ENCODE results near the gene KANK4. TPM values are rescaled to one million over a fixed set of nuclear protein-coding genes. Genes with fewer than 3 reads are reported as not detected.

KANK4 gene
- polyA plus RNA-seq, 1 donor (not counting 4 experiments of a cell fraction or from before 2014, with no cell fraction given), result 0.92 TPM

- Histone ChIP-seq H3K9me1 (ENCODE audit: control insufficient read depth, extremely low read depth, insufficient read depth, low read length) (no peaks in the 10 kb centered on the region), H3K79me2 (ENCODE audit: control insufficient read depth, insufficient read depth, low read length) (no peaks in the 10 kb centered on the region), H3K9ac (ENCODE audit: control insufficient read depth, extremely low read depth, insufficient read depth, low read length) (peak overlapping the region; percentile 1), H3K4me2 (ENCODE audit: control insufficient read depth, extremely low read depth, insufficient read depth, low read depth, low read length) (peak overlapping the region; percentile 39), H2AFZ (ENCODE audit: control insufficient read depth, low read length) (no peak overlapping the region), H4K20me1 (ENCODE audit: control insufficient read depth, extremely low read depth, insufficient read depth, low read length) (no peaks in the 10 kb centered on the region), H3K36me3 (ENCODE audit: control insufficient read depth in 2 of 2, extremely low read depth in 1 of 2, insufficient read depth in 2 of 2, low read length in 2 of 2) (no peaks in the 10 kb centered on the region), H3K27ac (ENCODE audit: control insufficient read depth, insufficient read depth, low read length) (no peak overlapping the region), H3K4me3 (ENCODE audit: control insufficient read depth in 2 of 3, extremely low read depth in 1 of 3, insufficient read depth in 2 of 3, low read depth in 1 of 3, low read length in 3 of 3) (no peak overlapping the region), H3K9me3 (ENCODE audit: control insufficient read depth, low read depth, low read length) (no peaks in the 10 kb centered on the region), H3K27me3 (ENCODE audit: control insufficient read depth, extremely low read depth, insufficient read depth, low read length) (no peaks in the 10 kb centered on the region), H3K4me1 (ENCODE audit: control insufficient read depth, extremely low read depth, insufficient read depth, low read length) (peaks cover 39% of the 10 kb centered on the region)
- DNase-seq (ENCODE audit: low read depth, low spot score), result no peak
- dilution Hi-C loops (cut with MboI; ENCODE audit: extremely low pct_ligation_motif_present, low sequenced_read_pairs), result no loop called here
- no peak for FAIRE-seq
- TF ChIP-seq, protein P1, sequence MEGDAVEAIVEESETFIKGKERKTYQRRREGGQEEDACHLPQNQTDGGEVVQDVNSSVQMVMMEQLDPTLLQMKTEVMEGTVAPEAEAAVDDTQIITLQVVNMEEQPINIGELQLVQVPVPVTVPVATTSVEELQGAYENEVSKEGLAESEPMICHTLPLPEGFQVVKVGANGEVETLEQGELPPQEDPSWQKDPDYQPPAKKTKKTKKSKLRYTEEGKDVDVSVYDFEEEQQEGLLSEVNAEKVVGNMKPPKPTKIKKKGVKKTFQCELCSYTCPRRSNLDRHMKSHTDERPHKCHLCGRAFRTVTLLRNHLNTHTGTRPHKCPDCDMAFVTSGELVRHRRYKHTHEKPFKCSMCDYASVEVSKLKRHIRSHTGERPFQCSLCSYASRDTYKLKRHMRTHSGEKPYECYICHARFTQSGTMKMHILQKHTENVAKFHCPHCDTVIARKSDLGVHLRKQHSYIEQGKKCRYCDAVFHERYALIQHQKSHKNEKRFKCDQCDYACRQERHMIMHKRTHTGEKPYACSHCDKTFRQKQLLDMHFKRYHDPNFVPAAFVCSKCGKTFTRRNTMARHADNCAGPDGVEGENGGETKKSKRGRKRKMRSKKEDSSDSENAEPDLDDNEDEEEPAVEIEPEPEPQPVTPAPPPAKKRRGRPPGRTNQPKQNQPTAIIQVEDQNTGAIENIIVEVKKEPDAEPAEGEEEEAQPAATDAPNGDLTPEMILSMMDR (optimal IDR thresholded peaks at IDR 0.05 in 1 of 3, IDR thresholded peaks at IDR 0.05 in 1 of 3, conservative IDR thresholded peaks at IDR 0.05 in 1 of 3; ENCODE audit: extremely low read depth in 1 of 3, insufficient read depth in 2 of 3, low read length in 3 of 3), result no peak
- TF ChIP-seq EZH2 (IDR thresholded peaks at IDR 0.05; ENCODE audit: low read length), result no peak
Observed at GRCh38 chr1:62237361-62237760, 81.9 kb downstream of the KANK4 start.

DNA sequence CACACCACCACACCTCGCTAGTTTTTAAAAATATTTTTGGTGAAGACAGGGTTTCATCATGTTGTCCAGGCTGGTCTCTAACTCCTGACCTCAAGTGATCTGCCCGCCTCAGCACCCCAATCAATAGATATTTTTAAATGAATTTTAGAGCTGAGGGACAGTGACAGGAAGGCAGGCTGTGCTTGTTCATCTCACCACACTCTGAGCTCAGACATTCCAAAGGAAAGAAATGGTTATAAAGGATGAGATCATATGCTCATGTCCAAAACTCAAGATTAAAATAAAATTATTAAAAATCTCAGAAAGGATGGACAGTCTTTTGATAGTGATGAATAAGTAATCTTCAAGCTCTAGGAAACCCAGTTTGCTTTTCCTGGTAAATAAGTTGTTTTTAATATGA, 83.7 kb downstream of the KANK4 start:
- FAIRE-seq (no peak), DNase-seq (ENCODE audit: low read depth, low spot score) (no peak)
- H3K4me2 ChIP-seq (ENCODE audit: control insufficient read depth, extremely low read depth, insufficient read depth, low read depth, low read length), result no peak overlapping the region
- no peaks in the 10 kb centered on the region for H3K27me3 ChIP-seq (ENCODE audit: control insufficient read depth, extremely low read depth, insufficient read depth, low read length)
- TF ChIP-seq, protein P1 (optimal IDR thresholded peaks at IDR 0.05 in 1 of 3, IDR thresholded peaks at IDR 0.05 in 1 of 3, conservative IDR thresholded peaks at IDR 0.05 in 1 of 3; ENCODE audit: extremely low read depth in 1 of 3, insufficient read depth in 2 of 3, low read length in 3 of 3), result no peak
- no peak for TF ChIP-seq EZH2 (IDR thresholded peaks at IDR 0.05; ENCODE audit: low read length)
- H3K9ac ChIP-seq (ENCODE audit: control insufficient read depth, extremely low read depth, insufficient read depth, low read length), result no peak overlapping the region
- dilution Hi-C loops (cut with MboI; ENCODE audit: extremely low pct_ligation_motif_present, low sequenced_read_pairs), result no loop called here
- H3K4me1 ChIP-seq (ENCODE audit: control insufficient read depth, extremely low read depth, insufficient read depth, low read length), result peaks cover 50% of the 10 kb centered on the region
- H3K36me3 ChIP-seq (ENCODE audit: control insufficient read depth in 2 of 2, extremely low read depth in 1 of 2, insufficient read depth in 2 of 2, low read length in 2 of 2), result no peaks in the 10 kb centered on the region
- no peak overlapping the region for H2AFZ ChIP-seq (ENCODE audit: control insufficient read depth, low read length)
- no peaks in the 10 kb centered on the region for H3K79me2 ChIP-seq (ENCODE audit: control insufficient read depth, insufficient read depth, low read length)
- no peaks in the 10 kb centered on the region for H3K9me1 ChIP-seq (ENCODE audit: control insufficient read depth, extremely low read depth, insufficient read depth, low read length)
- no peaks in the 10 kb centered on the region for H4K20me1 ChIP-seq (ENCODE audit: control insufficient read depth, extremely low read depth, insufficient read depth, low read length)
- H3K4me3 ChIP-seq (ENCODE audit: control insufficient read depth in 2 of 3, extremely low read depth in 1 of 3, insufficient read depth in 2 of 3, low read depth in 1 of 3, low read length in 3 of 3), result no peak overlapping the region
- no peak overlapping the region for H3K27ac ChIP-seq (ENCODE audit: control insufficient read depth, insufficient read depth, low read length)
- no peaks in the 10 kb centered on the region for H3K9me3 ChIP-seq (ENCODE audit: control insufficient read depth, low read depth, low read length)

Measured in keratinocyte (primary cell).